Ishikawa (cell line): Measurements from ENCODE around the gene RGS12.

ENCODE experiments used
- EP300 ChIP-seq: IDR thresholded peaks from 2 replicates; pipeline ENCODE4 v1.6.1; 2012; ENCODE audit warnings: borderline replicate concordance
- NFIC ChIP-seq: IDR thresholded peaks from 2 replicates; pipeline ENCODE4 v1.6.1; 2012
- REST ChIP-seq: IDR thresholded peaks from 2 replicates; pipeline ENCODE4 v1.6.1; 2012; ENCODE audit warnings: low read depth, mild to moderate bottlenecking
- TCF12 ChIP-seq: IDR thresholded peaks from 2 replicates; pipeline ENCODE4 v1.6.1; 2012; ENCODE audit warnings: low read depth
- TF ChIP-seq, protein P1 (sequence below): IDR thresholded peaks from 2 replicates; pipeline ENCODE4 v1.6.1; 2012

GRCh38 chr4:3307486-3307885, 14.7 kb downstream of the RGS12 start:
- no peak for TF ChIP-seq REST
- TF ChIP-seq TCF12: no peak
- no peak for TF ChIP-seq EP300
- TF ChIP-seq, protein P1, sequence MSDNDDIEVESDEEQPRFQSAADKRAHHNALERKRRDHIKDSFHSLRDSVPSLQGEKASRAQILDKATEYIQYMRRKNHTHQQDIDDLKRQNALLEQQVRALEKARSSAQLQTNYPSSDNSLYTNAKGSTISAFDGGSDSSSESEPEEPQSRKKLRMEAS: no peak
- no peak for TF ChIP-seq NFIC
